ENCODE measurements around the gene HDLBP. TPM values are rescaled to one million over a fixed set of nuclear protein-coding genes. Genes with fewer than 3 reads are reported as not detected.

The HDLBP gene
- total and polyA plus RNA-seq, 2 experiments from 2014 or later: 230 to 306 TPM

GRCh38 chr2:241308267-241308666, 7.2 kb downstream of the HDLBP start:
- H3K79me2 ChIP-seq (replicated peaks; ENCODE audit: insufficient read depth): peaks cover 100% of the 10 kb centered on the region
- Mint-ChIP-seq H3K4me3 (no peak overlapping the region; the same call in 2 of the 3 replicates), H3K27me3 (ENCODE audit: insufficient read depth, low read depth, poor library complexity) (peaks cover 8% of the 10 kb centered on the region), H3K4me1 (peaks cover 49% of the 10 kb centered on the region), H3K27ac (no peak overlapping the region), H3K36me3 (ENCODE audit: low read depth) (no peaks in the 10 kb centered on the region), H3K9me3 (no peaks in the 10 kb centered on the region)
- H3K4me3 ChIP-seq: no peak overlapping the region
- peaks cover 14% of the 10 kb centered on the region for H3K4me1 ChIP-seq (ENCODE audit: insufficient read depth)
- H3F3A ChIP-seq (replicated peaks; ENCODE audit: low read depth): no peaks in the 10 kb centered on the region
- no peaks in the 10 kb centered on the region for H3K27me3 ChIP-seq (ENCODE audit: insufficient read depth)
- peaks cover 52% of the 10 kb centered on the region for H4K20me1 ChIP-seq (replicated peaks; ENCODE audit: insufficient read depth)
- no peaks in the 10 kb centered on the region for H3K9me2 ChIP-seq (ENCODE audit: insufficient read depth)
- H2AFZ ChIP-seq: no peak overlapping the region
- ATAC-seq: no peak
- no peak for DNase-seq (ENCODE audit: low spot score)
- peak overlapping the region; percentile 28; the same call in 1 of the 2 replicates for H3K4me2 ChIP-seq
- no peak overlapping the region; the same call in 1 of the 2 replicates for H3K27ac ChIP-seq (ENCODE audit: low read depth)
- H3K36me3 ChIP-seq (ENCODE audit: insufficient read depth): no peaks in the 10 kb centered on the region
- TF ChIP-seq, protein P1, sequence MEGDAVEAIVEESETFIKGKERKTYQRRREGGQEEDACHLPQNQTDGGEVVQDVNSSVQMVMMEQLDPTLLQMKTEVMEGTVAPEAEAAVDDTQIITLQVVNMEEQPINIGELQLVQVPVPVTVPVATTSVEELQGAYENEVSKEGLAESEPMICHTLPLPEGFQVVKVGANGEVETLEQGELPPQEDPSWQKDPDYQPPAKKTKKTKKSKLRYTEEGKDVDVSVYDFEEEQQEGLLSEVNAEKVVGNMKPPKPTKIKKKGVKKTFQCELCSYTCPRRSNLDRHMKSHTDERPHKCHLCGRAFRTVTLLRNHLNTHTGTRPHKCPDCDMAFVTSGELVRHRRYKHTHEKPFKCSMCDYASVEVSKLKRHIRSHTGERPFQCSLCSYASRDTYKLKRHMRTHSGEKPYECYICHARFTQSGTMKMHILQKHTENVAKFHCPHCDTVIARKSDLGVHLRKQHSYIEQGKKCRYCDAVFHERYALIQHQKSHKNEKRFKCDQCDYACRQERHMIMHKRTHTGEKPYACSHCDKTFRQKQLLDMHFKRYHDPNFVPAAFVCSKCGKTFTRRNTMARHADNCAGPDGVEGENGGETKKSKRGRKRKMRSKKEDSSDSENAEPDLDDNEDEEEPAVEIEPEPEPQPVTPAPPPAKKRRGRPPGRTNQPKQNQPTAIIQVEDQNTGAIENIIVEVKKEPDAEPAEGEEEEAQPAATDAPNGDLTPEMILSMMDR (conservative IDR thresholded peaks at IDR 0.05; ENCODE audit: low read depth in 2 of 2): no peak
- TF ChIP-seq POLR2AphosphoS5 (IDR thresholded peaks at IDR 0.05; ENCODE audit: low read depth) (no peak), JUNB (IDR thresholded peaks at IDR 0.05; ENCODE audit: unreplicated experiment) (no peak), EZH2 (IDR thresholded peaks at IDR 0.05; ENCODE audit: low read depth, unreplicated experiment) (no peak), CREB1 (CRISPR knock-in tag; IDR thresholded peaks at IDR 0.05; ENCODE audit: low read depth) (no peak), ZNF331 (CRISPR knock-in tag; IDR thresholded peaks at IDR 0.05; ENCODE audit: low read depth) (no peak), ETS1 (IDR thresholded peaks at IDR 0.05) (no peak), STAT1 (IDR thresholded peaks at IDR 0.05; ENCODE audit: unreplicated experiment) (no peak), EZH2phosphoT487 (IDR thresholded peaks at IDR 0.05; ENCODE audit: unreplicated experiment) (no peak), ZNF462 (CRISPR knock-in tag; IDR thresholded peaks at IDR 0.05) (no peak), NANOG (IDR thresholded peaks at IDR 0.05; ENCODE audit: borderline replicate concordance) (no peak), ZNF114 (CRISPR knock-in tag; IDR thresholded peaks at IDR 0.05) (no peak)
- TF ChIP-seq, protein P2, sequence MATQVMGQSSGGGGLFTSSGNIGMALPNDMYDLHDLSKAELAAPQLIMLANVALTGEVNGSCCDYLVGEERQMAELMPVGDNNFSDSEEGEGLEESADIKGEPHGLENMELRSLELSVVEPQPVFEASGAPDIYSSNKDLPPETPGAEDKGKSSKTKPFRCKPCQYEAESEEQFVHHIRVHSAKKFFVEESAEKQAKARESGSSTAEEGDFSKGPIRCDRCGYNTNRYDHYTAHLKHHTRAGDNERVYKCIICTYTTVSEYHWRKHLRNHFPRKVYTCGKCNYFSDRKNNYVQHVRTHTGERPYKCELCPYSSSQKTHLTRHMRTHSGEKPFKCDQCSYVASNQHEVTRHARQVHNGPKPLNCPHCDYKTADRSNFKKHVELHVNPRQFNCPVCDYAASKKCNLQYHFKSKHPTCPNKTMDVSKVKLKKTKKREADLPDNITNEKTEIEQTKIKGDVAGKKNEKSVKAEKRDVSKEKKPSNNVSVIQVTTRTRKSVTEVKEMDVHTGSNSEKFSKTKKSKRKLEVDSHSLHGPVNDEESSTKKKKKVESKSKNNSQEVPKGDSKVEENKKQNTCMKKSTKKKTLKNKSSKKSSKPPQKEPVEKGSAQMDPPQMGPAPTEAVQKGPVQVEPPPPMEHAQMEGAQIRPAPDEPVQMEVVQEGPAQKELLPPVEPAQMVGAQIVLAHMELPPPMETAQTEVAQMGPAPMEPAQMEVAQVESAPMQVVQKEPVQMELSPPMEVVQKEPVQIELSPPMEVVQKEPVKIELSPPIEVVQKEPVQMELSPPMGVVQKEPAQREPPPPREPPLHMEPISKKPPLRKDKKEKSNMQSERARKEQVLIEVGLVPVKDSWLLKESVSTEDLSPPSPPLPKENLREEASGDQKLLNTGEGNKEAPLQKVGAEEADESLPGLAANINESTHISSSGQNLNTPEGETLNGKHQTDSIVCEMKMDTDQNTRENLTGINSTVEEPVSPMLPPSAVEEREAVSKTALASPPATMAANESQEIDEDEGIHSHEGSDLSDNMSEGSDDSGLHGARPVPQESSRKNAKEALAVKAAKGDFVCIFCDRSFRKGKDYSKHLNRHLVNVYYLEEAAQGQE (IDR thresholded peaks at IDR 0.05; ENCODE audit: unreplicated experiment): no peak
